ENCODE data around the gene C3orf62. TPM values are rescaled to one million over a fixed set of nuclear protein-coding genes. Genes with fewer than 3 reads are reported as not detected.
"Not testable (repeated sequence)": the region's sequence is repeated elsewhere in the genome, so short reads cannot be mapped to it uniquely, and the experiment has no call there.

The C3orf62 gene
- polyA plus RNA-seq, 1 donor (not counting 4 experiments of a cell fraction or from before 2014, with no cell fraction given), result 5.2 TPM

- peaks cover 3% of the 10 kb centered on the region for H3K9me3 ChIP-seq (ENCODE audit: control insufficient read depth, low read depth, low read length)
- no peak overlapping the region for H3K27ac ChIP-seq (ENCODE audit: control insufficient read depth, insufficient read depth, low read length)
- DNase-seq (ENCODE audit: low read depth, low spot score) (no peak), FAIRE-seq (no peak)
- H3K27me3 ChIP-seq (ENCODE audit: control insufficient read depth, extremely low read depth, insufficient read depth, low read length), result no peaks in the 10 kb centered on the region
- H3K9ac ChIP-seq (ENCODE audit: control insufficient read depth, extremely low read depth, insufficient read depth, low read length), result no peak overlapping the region
- no peak overlapping the region for H2AFZ ChIP-seq (ENCODE audit: control insufficient read depth, low read length)
- dilution Hi-C loops (cut with MboI; ENCODE audit: extremely low pct_ligation_motif_present, low sequenced_read_pairs), result no loop called here
- no peaks in the 10 kb centered on the region for H4K20me1 ChIP-seq (ENCODE audit: control insufficient read depth, extremely low read depth, insufficient read depth, low read length)
- no peaks in the 10 kb centered on the region for H3K36me3 ChIP-seq (ENCODE audit: control insufficient read depth in 2 of 2, extremely low read depth in 1 of 2, insufficient read depth in 2 of 2, low read length in 2 of 2)
- TF ChIP-seq EZH2 (IDR thresholded peaks at IDR 0.05; ENCODE audit: low read length) (no peak), CTCF (optimal IDR thresholded peaks at IDR 0.05 in 1 of 3, IDR thresholded peaks at IDR 0.05 in 1 of 3, conservative IDR thresholded peaks at IDR 0.05 in 1 of 3; ENCODE audit: extremely low read depth in 1 of 3, insufficient read depth in 2 of 3, low read length in 3 of 3) (no peak)
- no peaks in the 10 kb centered on the region for H3K79me2 ChIP-seq (ENCODE audit: control insufficient read depth, insufficient read depth, low read length)
- H3K4me1 ChIP-seq (ENCODE audit: control insufficient read depth, extremely low read depth, insufficient read depth, low read length), result peaks cover 15% of the 10 kb centered on the region
- H3K4me3 ChIP-seq (ENCODE audit: control insufficient read depth in 2 of 3, extremely low read depth in 1 of 3, insufficient read depth in 2 of 3, low read depth in 1 of 3, low read length in 3 of 3), result no peak overlapping the region
- no peak overlapping the region for H3K4me2 ChIP-seq (ENCODE audit: control insufficient read depth, extremely low read depth, insufficient read depth, low read depth, low read length)
- no peaks in the 10 kb centered on the region for H3K9me1 ChIP-seq (ENCODE audit: control insufficient read depth, extremely low read depth, insufficient read depth, low read length)
Observed at GRCh38 chr3:49236226-49236625, 40.8 kb downstream of the C3orf62 start.

- DNase-seq (ENCODE audit: low read depth, low spot score); H3K36me3 ChIP-seq (ENCODE audit: control insufficient read depth in 2 of 2, extremely low read depth in 1 of 2, insufficient read depth in 2 of 2, low read length in 2 of 2); H3K9me1 ChIP-seq (ENCODE audit: control insufficient read depth, extremely low read depth, insufficient read depth, low read length); H3K9ac ChIP-seq (ENCODE audit: control insufficient read depth, extremely low read depth, insufficient read depth, low read length); H3K4me2 ChIP-seq (ENCODE audit: control insufficient read depth, extremely low read depth, insufficient read depth, low read depth, low read length); FAIRE-seq; H3K27ac ChIP-seq (ENCODE audit: control insufficient read depth, insufficient read depth, low read length); H4K20me1 ChIP-seq (ENCODE audit: control insufficient read depth, extremely low read depth, insufficient read depth, low read length); H2AFZ ChIP-seq (ENCODE audit: control insufficient read depth, low read length); H3K79me2 ChIP-seq (ENCODE audit: control insufficient read depth, insufficient read depth, low read length); H3K27me3 ChIP-seq (ENCODE audit: control insufficient read depth, extremely low read depth, insufficient read depth, low read length); H3K9me3 ChIP-seq (ENCODE audit: control insufficient read depth, low read depth, low read length); H3K4me1 ChIP-seq (ENCODE audit: control insufficient read depth, extremely low read depth, insufficient read depth, low read length); dilution Hi-C loops (cut with MboI; ENCODE audit: extremely low pct_ligation_motif_present, low sequenced_read_pairs); H3K4me3 ChIP-seq (ENCODE audit: control insufficient read depth in 2 of 3, extremely low read depth in 1 of 3, insufficient read depth in 2 of 3, low read depth in 1 of 3, low read length in 3 of 3): not testable (repeated sequence)
Observed at GRCh38 chr3:49228817-49229216, 48.2 kb downstream of the C3orf62 start.

- H3K27me3 ChIP-seq (ENCODE audit: control insufficient read depth, extremely low read depth, insufficient read depth, low read length), result no peaks in the 10 kb centered on the region
- H3K27ac ChIP-seq (ENCODE audit: control insufficient read depth, insufficient read depth, low read length), result no peak overlapping the region
- no peak for TF ChIP-seq EZH2 (IDR thresholded peaks at IDR 0.05; ENCODE audit: low read length)
- TF ChIP-seq CTCF (optimal IDR thresholded peaks at IDR 0.05 in 1 of 3, IDR thresholded peaks at IDR 0.05 in 1 of 3, conservative IDR thresholded peaks at IDR 0.05 in 1 of 3; ENCODE audit: extremely low read depth in 1 of 3, insufficient read depth in 2 of 3, low read length in 3 of 3), result no peak
- H3K9ac ChIP-seq (ENCODE audit: control insufficient read depth, extremely low read depth, insufficient read depth, low read length), result no peak overlapping the region
- FAIRE-seq, result no peak
- no peaks in the 10 kb centered on the region for H3K36me3 ChIP-seq (ENCODE audit: control insufficient read depth in 2 of 2, extremely low read depth in 1 of 2, insufficient read depth in 2 of 2, low read length in 2 of 2)
- H3K4me1 ChIP-seq (ENCODE audit: control insufficient read depth, extremely low read depth, insufficient read depth, low read length), result peaks cover 13% of the 10 kb centered on the region
- peak overlapping the region; percentile 61 for H2AFZ ChIP-seq (ENCODE audit: control insufficient read depth, low read length)
- H3K9me1 ChIP-seq (ENCODE audit: control insufficient read depth, extremely low read depth, insufficient read depth, low read length), result no peaks in the 10 kb centered on the region
- H3K4me2 ChIP-seq (ENCODE audit: control insufficient read depth, extremely low read depth, insufficient read depth, low read depth, low read length), result peak overlapping the region; percentile 12
- H3K79me2 ChIP-seq (ENCODE audit: control insufficient read depth, insufficient read depth, low read length), result no peaks in the 10 kb centered on the region
- peaks cover 2% of the 10 kb centered on the region for H3K9me3 ChIP-seq (ENCODE audit: control insufficient read depth, low read depth, low read length)
- no peak overlapping the region for H3K4me3 ChIP-seq (ENCODE audit: control insufficient read depth in 2 of 3, extremely low read depth in 1 of 3, insufficient read depth in 2 of 3, low read depth in 1 of 3, low read length in 3 of 3)
- no peaks in the 10 kb centered on the region for H4K20me1 ChIP-seq (ENCODE audit: control insufficient read depth, extremely low read depth, insufficient read depth, low read length)
- dilution Hi-C loops (cut with MboI; ENCODE audit: extremely low pct_ligation_motif_present, low sequenced_read_pairs), result no loop called here
- DNase-seq (ENCODE audit: low read depth, low spot score), result no peak
Observed at GRCh38 chr3:49222002-49222401, 55.0 kb downstream of the C3orf62 start.

GRCh38 chr3:49220985-49221563 lies 56.0 kb downstream of the C3orf62 start:
- FAIRE-seq, result not testable (repeated sequence)

More at GRCh38 chr3:49220985-49221563, 56.0 kb downstream of the C3orf62 start:
- H3K27me3 ChIP-seq (ENCODE audit: control insufficient read depth, extremely low read depth, insufficient read depth, low read length); H4K20me1 ChIP-seq (ENCODE audit: control insufficient read depth, extremely low read depth, insufficient read depth, low read length); H3K9me1 ChIP-seq (ENCODE audit: control insufficient read depth, extremely low read depth, insufficient read depth, low read length); H3K27ac ChIP-seq (ENCODE audit: control insufficient read depth, insufficient read depth, low read length); H3K79me2 ChIP-seq (ENCODE audit: control insufficient read depth, insufficient read depth, low read length); H3K9me3 ChIP-seq (ENCODE audit: control insufficient read depth, low read depth, low read length); dilution Hi-C loops (cut with MboI; ENCODE audit: extremely low pct_ligation_motif_present, low sequenced_read_pairs); H3K9ac ChIP-seq (ENCODE audit: control insufficient read depth, extremely low read depth, insufficient read depth, low read length); DNase-seq (ENCODE audit: low read depth, low spot score); H3K4me3 ChIP-seq (ENCODE audit: control insufficient read depth in 2 of 3, extremely low read depth in 1 of 3, insufficient read depth in 2 of 3, low read depth in 1 of 3, low read length in 3 of 3); H3K36me3 ChIP-seq (ENCODE audit: control insufficient read depth in 2 of 2, extremely low read depth in 1 of 2, insufficient read depth in 2 of 2, low read length in 2 of 2); H2AFZ ChIP-seq (ENCODE audit: control insufficient read depth, low read length); H3K4me2 ChIP-seq (ENCODE audit: control insufficient read depth, extremely low read depth, insufficient read depth, low read depth, low read length): not testable (repeated sequence)
- H3K4me1 ChIP-seq (ENCODE audit: control insufficient read depth, extremely low read depth, insufficient read depth, low read length), result peaks cover 13% of the 10 kb centered on the region
